ENCODE measurements around the gene PRR32.

PRR32 gene

DNA sequence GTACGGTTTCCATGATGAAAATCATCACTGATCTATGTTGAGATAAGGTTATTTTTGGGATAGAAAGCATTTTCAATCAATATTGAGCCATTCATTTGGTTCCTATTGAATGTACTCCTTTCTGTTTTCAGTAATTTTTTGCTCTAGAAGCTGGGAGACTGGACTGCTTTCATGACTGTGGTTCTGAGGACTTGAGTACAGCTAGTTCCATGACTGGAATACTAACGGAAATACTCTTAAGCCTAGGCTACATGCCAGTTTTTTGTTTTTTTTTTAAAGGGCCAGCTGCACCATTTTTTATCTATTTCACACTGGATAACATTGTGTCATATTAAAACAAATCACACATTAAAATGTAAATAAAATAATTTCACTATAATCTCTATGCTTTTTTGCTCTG lies 16.7 kb downstream of the PRR32 start:
- H3K4me1 ChIP-seq (ENCODE audit: control insufficient read depth in 5 of 5, insufficient read depth in 5 of 5, low read length in 5 of 5) = no peaks in the 10 kb centered on the region
- no peaks in the 10 kb centered on the region for H3K9me3 ChIP-seq (ENCODE audit: control insufficient read depth in 5 of 5, low read length in 5 of 5)
- peaks cover 0 to 6% (median 0%) of the 10 kb centered on the region in 5 donors for H3K27me3 ChIP-seq (ENCODE audit: control insufficient read depth in 5 of 5, insufficient read depth in 4 of 5, low read length in 5 of 5)
- H3K27ac ChIP-seq (ENCODE audit: low read depth, low read length) = no peak overlapping the region
- no peak overlapping the region for H3K9ac ChIP-seq (ENCODE audit: low read length in 5 of 5)
- no peaks in the 10 kb centered on the region for H3K36me3 ChIP-seq (ENCODE audit: control insufficient read depth in 5 of 5, insufficient read depth in 5 of 5, low read length in 5 of 5)
- no peak overlapping the region for H3K4me3 ChIP-seq (ENCODE audit: low read depth in 1 of 5, low read length in 5 of 5)

DNA sequence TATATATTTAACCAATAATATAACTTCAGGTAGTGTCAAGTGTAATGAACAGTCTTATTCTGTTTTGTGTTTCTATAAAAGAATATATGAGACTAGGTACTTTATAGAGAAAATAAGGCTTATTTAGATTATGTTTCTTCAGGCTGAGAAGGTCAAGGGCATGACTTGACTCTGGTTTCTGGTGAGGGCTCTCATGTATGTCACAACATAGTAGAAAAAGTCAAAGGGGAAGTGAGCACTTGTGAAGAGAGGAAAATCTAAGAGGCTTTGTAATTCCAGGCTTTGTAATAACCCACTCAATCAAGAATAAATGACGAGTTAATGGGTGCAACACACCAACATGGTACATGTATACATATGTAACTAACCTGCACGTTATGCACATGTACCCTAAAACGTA lies 27.6 kb downstream of the PRR32 start:
- Histone ChIP-seq H3K36me3 (ENCODE audit: control insufficient read depth in 5 of 5, insufficient read depth in 5 of 5, low read length in 5 of 5) (no peaks in the 10 kb centered on the region), H3K4me1 (ENCODE audit: control insufficient read depth in 5 of 5, insufficient read depth in 5 of 5, low read length in 5 of 5) (no peaks in the 10 kb centered on the region), H3K27ac (ENCODE audit: low read depth, low read length) (no peak overlapping the region), H3K4me3 (ENCODE audit: low read depth in 1 of 5, low read length in 5 of 5) (no peak overlapping the region), H3K9ac (ENCODE audit: low read length in 5 of 5) (no peak overlapping the region), H3K9me3 (ENCODE audit: control insufficient read depth in 5 of 5, low read length in 5 of 5) (no peaks in the 10 kb centered on the region), H3K27me3 (ENCODE audit: control insufficient read depth in 5 of 5, insufficient read depth in 4 of 5, low read length in 5 of 5) (no peaks in the 10 kb centered on the region)

DNA sequence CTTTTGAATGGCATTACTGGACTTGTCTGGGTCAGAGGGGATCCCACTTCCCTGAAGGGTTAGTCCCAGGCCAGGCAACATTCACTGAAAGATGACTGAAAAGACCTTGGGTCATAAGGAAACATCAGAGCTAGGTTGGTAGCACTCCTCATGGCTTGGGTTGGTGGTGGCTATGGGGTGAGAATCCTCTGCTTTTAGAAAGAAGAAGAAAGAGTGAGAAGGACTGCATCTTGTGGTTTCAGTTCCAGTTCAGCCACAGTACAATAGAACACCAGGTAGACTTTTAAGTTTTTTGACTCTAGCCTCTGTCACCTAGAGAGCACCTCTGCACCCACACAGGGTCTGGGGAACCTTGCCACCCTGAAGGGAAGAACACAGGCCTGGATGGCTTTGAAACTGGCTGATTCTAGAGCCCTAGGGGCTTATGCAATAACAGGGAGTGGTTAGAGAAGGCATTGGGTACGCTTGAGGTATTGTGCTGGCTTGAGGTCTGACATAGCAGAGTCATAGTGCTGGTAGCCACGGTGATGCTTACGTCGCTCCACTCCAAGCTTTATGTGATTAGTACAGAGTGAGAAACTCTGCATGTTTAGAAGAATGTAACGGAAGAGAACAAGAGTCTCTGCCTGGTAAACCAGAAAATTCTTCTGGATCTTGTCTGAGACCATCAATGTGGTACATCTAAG lies 36.5 kb downstream of the PRR32 start:
- Histone ChIP-seq H3K27me3 (ENCODE audit: control insufficient read depth in 5 of 5, insufficient read depth in 4 of 5, low read length in 5 of 5) (no peaks in the 10 kb centered on the region), H3K4me3 (ENCODE audit: low read depth in 1 of 5, low read length in 5 of 5) (no peak overlapping the region), H3K36me3 (ENCODE audit: control insufficient read depth in 5 of 5, insufficient read depth in 5 of 5, low read length in 5 of 5) (no peaks in the 10 kb centered on the region), H3K27ac (ENCODE audit: low read depth, low read length) (no peak overlapping the region), H3K4me1 (ENCODE audit: control insufficient read depth in 5 of 5, insufficient read depth in 5 of 5, low read length in 5 of 5) (no peaks in the 10 kb centered on the region), H3K9ac (ENCODE audit: low read length in 5 of 5) (no peak overlapping the region), H3K9me3 (ENCODE audit: control insufficient read depth in 5 of 5, low read length in 5 of 5) (peaks cover 0 to 3% (median 0%) of the 10 kb centered on the region in 5 donors)

Measured in subcutaneous abdominal adipose tissue (tissue), 5 donors.